Neural progenitor cell (in vitro differentiated cells): ENCODE data around the gene ARPC5.

Experiments used
- CTCF ChIP-seq: fragments of 200-600 bp; sonication (generic); IDR thresholded peaks from 2 replicates; pipeline ENCODE4 v1.5.1; 2017; ENCODE audit warnings: antibody characterized with exemption, mild to moderate bottlenecking
- EZH2 ChIP-seq: fragments of 200-600 bp; sonication (generic); IDR thresholded peaks from 2 replicates; pipeline ENCODE4 v1.6.1; 2017; ENCODE audit warnings: antibody characterized with exemption, mild to moderate bottlenecking, moderate library complexity

DNA sequence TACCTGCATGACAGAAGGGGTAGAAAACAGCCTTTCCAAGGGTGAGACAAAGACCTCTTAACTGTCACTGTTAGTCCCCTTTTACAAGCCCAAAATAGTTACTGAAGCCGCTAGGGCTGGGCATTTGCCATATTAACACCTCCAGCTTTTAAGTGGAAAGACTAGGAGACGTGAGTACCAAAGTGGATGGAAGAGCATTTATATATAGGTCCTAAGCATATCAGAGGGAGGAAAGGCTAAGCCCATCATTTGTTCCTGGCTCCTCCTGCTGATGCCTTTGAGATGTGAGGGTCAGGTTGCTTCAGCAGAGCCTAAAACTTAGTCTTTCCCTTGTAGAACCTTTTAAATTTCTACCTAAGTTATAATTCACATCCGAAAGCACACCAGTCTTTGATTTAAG lies 43.2 kb upstream of the ARPC5 start:
- TF ChIP-seq CTCF (no peak), EZH2 (no peak)
